ENCODE measurements around the gene COL26A1.
"Not testable (repeated sequence)": the region's sequence is repeated elsewhere in the genome, so short reads cannot be mapped to it uniquely, and the experiment has no call there.

Gene COL26A1

GRCh38 chr7:101555269-101555920, 192.7 kb downstream of the COL26A1 start:
- no peak for DNase-seq

- no peak for DNase-seq
Observed at GRCh38 chr7:101555921-101556275, 193.2 kb downstream of the COL26A1 start.

GRCh38 chr7:101556453-101556968, 193.8 kb downstream of the COL26A1 start:
- DNase-seq = no peak

GRCh38 chr7:101557421-101557820, 194.7 kb downstream of the COL26A1 start:
- no peak for DNase-seq

- DNase-seq = no peak
Observed at GRCh38 chr7:101557978-101558741, 195.5 kb downstream of the COL26A1 start.

GRCh38 chr7:101558742-101559325, 196.2 kb downstream of the COL26A1 start:
- DNase-seq = no peak

GRCh38 chr7:101559586-101559985, 196.9 kb downstream of the COL26A1 start:
- no peak for DNase-seq

GRCh38 chr7:101560021-101560420, 197.3 kb downstream of the COL26A1 start:
- DNase-seq = peak in 1 of 3 donors; percentile 14

- no peak for DNase-seq
Observed at GRCh38 chr7:101560856-101561255, 198.2 kb downstream of the COL26A1 start.

- DNase-seq = not testable (repeated sequence)
Observed at GRCh38 chr7:101561293-101561692, 198.6 kb downstream of the COL26A1 start.

GRCh38 chr7:101562531-101563197, 200.0 kb downstream of the COL26A1 start:
- DNase-seq = no peak

GRCh38 chr7:101563198-101563901, 200.7 kb downstream of the COL26A1 start:
- DNase-seq = no peak

GRCh38 chr7:101563943-101564777, 201.5 kb downstream of the COL26A1 start:
- no peak for DNase-seq

GRCh38 chr7:101564778-101565211, 202.1 kb downstream of the COL26A1 start:
- DNase-seq = peak in 2 of 3 donors; percentile 15 to 33

- no peak for DNase-seq
Observed at GRCh38 chr7:101565601-101566209, 203.0 kb downstream of the COL26A1 start.

- no peak for DNase-seq
Observed at GRCh38 chr7:101567230-101567629, 204.6 kb downstream of the COL26A1 start.

GRCh38 chr7:101572156-101572555, 209.5 kb downstream of the COL26A1 start:
- no peak for DNase-seq

- no peak for DNase-seq
Observed at GRCh38 chr7:101575168-101575567, 212.5 kb downstream of the COL26A1 start.

GRCh38 chr7:101575721-101576120, 213.0 kb downstream of the COL26A1 start:
- DNase-seq = peak in 1 of 3 donors; percentile 22

- DNase-seq = no peak
Observed at GRCh38 chr7:101576998-101577397, 214.3 kb downstream of the COL26A1 start.

GRCh38 chr7:101578552-101578951, 215.9 kb downstream of the COL26A1 start:
- DNase-seq = no peak

Data from suppressor macrophage treated with lipopolysaccharide for 1 hour (primary cell).